DND-41 (cell line): Measurements from ENCODE around the gene ZNHIT6.

ENCODE experiments used
- EZH2 ChIP-seq: IDR thresholded peaks from 3 replicates; pipeline ENCODE4 v1.6.1; 2012; ENCODE audit warnings: borderline replicate concordance, low read depth, mild to moderate bottlenecking, moderate library complexity, low read length, inconsistent platforms; ENCODE audit not compliant: severe bottlenecking
- TF ChIP-seq, protein P1 (sequence below): IDR thresholded peaks from 2 replicates; pipeline ENCODE4 v1.5.1; 2012; ENCODE audit warnings: borderline replicate concordance, low read length, moderate library complexity, mild to moderate bottlenecking; ENCODE audit not compliant: poor library complexity, severe bottlenecking; ENCODE audit errors: extremely low read depth

DNA sequence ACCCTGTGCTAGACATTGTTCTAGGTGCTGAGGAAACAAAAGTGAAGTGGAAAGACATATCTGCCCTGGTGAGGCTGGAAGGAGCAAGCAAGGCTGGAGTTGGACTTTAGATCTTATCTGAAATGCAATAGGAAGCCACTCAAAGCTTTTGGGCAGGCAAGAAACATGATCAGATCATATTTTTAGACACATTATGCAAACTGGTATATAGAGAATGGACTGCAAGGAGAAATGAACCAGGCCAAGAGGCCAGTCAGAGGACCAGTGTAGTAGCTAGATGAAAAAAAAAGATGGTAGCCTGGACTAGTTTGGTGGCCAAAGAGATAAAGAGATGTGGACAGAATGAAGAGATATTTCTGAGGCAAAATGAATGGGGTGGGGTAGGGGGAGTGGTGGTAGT lies 81.4 kb downstream of the ZNHIT6 start:
- TF ChIP-seq, protein P1, sequence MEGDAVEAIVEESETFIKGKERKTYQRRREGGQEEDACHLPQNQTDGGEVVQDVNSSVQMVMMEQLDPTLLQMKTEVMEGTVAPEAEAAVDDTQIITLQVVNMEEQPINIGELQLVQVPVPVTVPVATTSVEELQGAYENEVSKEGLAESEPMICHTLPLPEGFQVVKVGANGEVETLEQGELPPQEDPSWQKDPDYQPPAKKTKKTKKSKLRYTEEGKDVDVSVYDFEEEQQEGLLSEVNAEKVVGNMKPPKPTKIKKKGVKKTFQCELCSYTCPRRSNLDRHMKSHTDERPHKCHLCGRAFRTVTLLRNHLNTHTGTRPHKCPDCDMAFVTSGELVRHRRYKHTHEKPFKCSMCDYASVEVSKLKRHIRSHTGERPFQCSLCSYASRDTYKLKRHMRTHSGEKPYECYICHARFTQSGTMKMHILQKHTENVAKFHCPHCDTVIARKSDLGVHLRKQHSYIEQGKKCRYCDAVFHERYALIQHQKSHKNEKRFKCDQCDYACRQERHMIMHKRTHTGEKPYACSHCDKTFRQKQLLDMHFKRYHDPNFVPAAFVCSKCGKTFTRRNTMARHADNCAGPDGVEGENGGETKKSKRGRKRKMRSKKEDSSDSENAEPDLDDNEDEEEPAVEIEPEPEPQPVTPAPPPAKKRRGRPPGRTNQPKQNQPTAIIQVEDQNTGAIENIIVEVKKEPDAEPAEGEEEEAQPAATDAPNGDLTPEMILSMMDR: no peak
- TF ChIP-seq EZH2: no peak
